NCI-H446 (cell line): ENCODE results near the gene FEM1C.

ENCODE experiments used
- DNase-seq, 2 experiments: peaks; one replicate each; lab custom pipeline; 2025; lab: John Stamatoyannopoulos, UW

FEM1C gene, protein sequence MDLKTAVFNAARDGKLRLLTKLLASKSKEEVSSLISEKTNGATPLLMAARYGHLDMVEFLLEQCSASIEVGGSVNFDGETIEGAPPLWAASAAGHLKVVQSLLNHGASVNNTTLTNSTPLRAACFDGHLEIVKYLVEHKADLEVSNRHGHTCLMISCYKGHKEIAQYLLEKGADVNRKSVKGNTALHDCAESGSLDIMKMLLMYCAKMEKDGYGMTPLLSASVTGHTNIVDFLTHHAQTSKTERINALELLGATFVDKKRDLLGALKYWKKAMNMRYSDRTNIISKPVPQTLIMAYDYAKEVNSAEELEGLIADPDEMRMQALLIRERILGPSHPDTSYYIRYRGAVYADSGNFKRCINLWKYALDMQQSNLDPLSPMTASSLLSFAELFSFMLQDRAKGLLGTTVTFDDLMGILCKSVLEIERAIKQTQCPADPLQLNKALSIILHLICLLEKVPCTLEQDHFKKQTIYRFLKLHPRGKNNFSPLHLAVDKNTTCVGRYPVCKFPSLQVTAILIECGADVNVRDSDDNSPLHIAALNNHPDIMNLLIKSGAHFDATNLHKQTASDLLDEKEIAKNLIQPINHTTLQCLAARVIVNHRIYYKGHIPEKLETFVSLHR

DNA sequence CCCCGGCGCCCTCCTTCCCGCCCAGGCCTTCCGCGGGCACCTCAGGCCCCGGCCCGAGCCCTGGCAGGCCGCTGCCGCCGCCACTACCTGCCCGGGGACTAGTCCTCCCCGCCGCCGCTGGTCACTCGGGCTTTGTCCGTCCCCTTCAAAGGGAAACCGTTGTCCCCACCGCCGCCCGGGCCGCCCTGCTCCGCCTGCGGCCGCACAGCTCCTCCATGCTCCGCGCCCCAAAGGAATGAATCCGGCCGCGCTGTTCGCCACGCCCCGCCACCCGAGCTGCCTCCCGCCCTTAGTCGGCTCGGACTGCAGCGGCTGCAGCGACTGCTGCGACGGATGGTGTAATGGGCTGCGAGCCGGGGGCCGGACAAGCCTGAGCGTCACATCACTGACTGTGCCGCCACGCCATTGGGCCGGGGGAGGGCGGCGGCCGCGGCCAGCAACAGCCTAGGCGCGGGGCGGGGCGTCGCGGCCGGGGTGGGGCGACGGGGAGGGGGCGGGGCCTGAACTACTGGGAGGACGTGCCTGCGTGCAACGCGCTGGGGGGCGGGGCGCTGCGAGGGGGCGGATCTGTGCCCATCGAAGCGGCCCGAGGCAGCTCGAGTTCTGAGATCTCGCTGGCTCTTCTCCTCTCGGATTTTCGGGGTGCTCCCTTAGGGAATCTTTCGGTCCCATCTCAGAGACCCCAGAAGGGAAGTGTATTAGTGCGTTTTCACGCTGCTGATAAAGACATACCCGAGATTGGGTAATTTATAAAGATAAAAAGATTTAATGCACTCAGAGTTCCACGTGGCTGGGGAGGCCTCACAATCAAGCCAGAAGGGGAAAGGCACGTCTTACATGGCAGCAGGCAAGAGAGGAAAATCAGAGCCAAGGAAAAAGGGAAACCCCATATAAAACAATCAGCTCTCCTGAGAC is at the start of gene FEM1C:
FEM1C (minus strand) TSS at position 340 of the 915 bp plus-strand sequence. CDS start 1,282 bp downstream, outside the sequence.
- peak; percentile 86 to 97 for DNase-seq

DNA sequence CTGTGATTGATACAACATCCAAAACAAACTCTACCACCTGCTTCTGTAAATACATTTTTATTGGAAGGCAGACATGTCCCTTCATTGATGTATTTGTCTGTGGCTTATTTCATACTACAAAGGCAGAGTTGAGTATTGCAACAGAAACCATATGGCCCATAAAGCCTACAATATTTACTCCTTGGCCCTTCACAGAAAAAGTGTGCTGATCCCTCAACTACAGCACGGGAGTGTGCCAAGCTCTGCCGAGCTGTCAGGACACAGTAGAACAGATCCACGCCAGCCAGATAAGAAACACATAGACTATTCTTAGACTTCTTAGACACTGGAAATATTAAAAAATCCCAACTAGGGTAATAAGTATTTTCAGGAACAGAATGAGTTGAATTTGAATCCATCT is 44.5 kb upstream of the FEM1C start:
- peak; percentile 47 to 69 for DNase-seq

DNA sequence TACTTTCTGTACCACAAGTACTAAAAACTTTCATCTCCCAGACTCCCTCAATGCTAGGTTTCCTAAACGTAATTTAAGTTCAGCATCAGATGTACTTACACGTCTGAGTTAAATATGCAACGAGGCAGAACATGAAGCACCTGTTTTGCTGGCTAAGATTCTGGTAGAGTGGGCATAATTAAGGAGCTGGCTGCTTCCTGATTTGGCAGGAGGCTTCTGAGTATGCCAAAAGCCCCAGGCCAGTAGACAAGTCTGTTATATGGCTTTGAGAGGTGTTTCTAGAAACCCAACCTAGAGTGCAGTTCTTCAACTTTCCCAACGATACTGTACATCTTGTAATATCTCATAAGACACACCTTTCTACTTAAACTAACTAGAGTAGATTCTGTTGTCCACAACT is 44.1 kb upstream of the FEM1C start:
- peak in 1 of 2 experiments; percentile 63 for DNase-seq

DNA sequence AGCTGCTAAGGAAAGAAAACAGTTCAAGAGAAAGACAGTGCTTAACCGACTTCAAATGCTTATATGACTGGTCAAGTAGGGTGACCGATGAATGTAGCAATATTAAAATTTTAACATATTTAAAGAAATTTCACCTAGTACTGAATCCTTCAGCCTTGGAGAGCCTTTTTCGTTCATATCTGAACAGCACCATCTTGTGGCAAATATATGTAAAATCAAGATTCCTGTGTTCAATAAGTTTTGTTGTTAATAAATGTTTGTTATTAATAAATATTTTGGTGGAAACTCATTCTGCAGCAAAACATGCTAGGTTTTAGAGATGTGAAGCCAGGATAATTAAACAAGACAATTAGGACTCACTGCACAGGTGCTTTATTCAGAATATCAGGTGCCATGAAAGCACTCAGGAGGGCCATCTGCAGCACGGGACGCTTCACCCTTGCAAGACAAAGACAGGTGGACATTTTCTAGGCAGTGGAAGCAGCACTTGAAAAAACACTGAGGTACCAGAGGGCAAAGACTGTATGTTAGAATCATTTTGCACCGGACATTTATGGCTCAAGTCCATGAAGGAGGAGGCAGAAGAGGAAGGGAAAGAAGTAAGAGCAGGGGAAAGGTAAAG is 42.1 kb upstream of the FEM1C start:
- peak in 1 of 2 experiments; percentile 48 for DNase-seq

DNA sequence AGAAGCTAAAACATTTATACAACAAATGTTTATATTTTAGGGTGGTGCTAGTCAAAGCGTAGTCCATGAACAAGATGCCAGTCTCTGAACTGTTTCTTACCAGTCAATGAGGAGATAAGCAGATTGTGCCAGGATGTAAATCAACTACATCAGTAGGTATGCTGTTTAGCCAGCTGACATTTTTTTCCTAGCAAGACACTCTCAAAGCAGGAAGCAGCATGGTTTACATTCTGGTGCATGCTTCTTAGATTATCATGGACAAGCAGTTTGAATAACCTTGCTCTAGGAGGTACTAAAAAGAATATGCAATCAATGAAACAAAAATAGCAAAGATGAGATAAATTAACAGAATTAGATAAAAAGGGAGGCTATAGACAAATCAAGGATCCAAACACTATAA is 40.7 kb upstream of the FEM1C start:
- DNase-seq, result no peak

DNA sequence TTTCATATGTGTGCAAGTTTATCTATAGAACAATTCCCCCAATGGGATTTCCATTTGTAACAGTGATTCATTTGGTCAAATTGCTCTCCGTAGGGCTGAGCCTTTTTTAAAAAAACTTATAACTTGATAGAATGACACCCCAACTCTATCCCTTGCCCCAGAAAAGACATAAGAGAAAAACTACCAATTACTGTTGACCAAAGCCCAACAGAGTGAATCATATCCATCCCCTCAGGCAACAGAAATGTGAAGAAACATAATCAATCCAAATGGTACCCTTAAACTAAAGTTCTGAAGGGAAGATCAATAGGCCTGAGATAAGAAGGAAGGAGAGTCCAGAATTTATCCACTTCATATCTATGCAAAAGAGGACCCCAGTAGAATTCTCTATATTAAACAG is 39.9 kb upstream of the FEM1C start:
- DNase-seq, result no peak

DNA sequence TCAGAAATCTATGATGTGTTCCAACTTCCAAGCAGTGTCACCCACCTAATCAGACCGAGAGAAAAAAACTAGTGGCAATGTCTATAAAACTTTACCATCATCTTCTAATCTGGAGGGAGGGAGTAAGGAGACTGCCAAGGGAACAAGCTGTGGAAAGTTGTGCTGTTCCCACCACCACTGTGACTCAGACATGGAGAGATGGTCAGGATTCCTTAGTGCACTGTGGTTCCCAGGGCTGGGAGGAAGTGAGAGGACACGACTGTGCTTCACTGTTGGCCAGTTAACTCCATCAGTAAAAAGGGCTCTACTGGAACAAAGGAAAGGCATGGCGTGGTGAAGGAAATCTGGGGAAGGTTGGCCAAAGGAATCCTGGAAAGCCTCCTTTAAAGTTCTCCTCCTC is 38.9 kb upstream of the FEM1C start:
- no peak for DNase-seq

DNA sequence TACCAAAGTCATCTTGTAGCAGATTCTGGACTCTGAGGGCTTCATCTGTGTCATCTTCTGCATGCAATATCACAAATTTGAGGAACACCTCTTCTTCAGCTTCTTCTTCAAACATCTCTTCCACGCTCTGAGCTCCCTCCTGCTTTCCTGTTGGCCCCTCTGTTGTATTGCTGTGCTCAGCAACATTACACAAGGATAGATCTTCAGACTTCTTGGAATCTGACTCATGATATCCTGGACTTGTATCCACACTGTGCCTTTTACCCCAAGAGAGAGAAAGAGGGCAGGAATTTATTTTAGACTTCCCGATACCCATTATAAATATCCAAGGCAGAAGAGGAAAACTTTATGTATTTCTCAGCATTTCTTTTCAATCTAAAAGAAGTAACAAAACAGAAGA is 36.4 kb upstream of the FEM1C start:
- DNase-seq, result no peak

DNA sequence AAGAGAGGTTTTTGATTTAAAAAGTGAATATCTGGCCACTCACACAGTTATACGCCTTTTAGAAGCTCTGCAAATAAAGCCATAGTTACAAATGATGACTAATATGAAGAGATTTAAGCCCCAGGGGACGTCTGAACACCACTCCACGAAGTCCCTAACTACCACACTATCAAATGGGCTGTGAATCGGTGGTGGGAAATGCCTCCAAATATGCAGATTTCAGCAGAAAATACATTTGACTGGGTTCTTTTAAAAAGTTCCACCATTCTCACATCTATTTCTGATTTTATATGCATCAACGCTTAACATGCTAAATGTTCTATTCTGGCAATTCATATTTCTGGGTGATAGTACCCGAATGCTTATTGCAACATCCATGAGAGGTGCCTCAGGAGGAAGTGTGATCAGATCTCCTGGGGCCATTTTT is 35.2 kb upstream of the FEM1C start:
- DNase-seq, result no peak

DNA sequence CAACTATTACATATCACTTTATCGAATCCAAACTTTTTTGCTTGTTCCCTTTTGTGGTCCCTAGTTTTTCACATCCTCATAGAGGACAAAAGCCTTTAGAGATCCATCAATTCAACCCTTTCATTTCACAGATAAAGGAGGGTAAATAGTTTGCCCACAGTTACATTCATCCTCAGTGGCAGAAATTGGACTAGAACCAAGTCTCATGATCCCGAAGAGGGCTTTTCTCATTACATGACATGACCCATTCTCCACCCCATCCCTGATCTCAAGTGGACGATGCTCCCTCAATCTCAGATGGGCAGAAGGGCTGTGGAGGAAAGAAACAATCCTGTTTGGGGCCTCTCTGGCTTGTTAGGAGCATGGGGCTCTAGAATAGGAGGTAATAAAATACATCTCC is 34.6 kb upstream of the FEM1C start:
- no peak for DNase-seq

DNA sequence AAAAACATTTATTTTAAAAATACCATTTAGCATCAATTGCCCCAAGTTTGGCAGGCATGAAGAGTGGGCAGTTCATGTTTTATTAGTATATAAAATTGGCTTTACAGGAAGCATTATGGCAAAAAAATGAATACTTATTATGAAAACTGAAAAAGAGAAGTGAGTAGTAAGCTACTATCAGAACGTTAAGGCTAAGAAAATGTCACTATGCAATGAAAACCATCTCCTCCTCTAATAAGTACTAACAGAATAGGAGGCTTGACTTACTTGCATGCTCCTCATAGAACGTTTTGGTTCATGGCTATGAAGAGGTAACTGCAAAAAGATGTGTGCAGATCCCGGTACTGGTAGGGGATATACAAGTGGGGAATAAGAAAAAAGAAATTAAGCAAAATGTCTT is 34.1 kb upstream of the FEM1C start:
- no peak for DNase-seq

DNA sequence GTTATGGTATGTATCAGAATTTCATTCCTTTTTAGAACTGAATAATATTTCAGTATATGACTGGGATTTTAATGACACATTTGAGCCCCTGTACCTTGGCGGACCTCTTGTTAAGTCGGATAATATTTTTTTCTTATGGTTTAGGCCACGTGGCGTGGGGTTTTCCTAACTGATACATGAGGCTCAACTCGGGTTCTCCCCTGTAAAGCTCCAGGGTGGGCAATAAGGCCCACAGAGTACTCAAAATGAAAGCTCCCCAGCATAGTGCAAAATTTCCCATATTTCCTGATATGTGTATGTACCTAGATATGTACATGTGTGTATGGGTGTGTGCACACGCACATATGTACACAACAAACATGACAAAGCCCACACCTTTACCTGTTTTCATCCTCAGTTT is 33.2 kb upstream of the FEM1C start:
- no peak for DNase-seq

DNA sequence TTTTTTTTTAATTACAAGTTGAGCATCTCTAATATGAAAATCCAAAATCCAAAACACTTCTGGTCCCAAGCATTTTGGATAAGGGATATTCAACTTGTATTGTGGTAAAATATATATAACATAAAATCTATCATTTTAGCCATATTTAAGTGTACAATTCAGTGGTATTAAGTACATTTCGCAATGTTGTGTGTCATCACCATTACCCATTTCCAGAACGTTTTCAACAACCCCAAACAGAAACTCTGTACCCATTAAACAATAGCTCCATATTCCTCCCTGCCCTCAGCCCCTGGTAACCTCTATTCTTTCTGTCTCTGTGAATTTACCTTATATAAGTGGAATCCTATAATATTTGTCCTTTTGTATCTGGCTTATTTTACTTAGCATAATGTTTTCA is 32.8 kb upstream of the FEM1C start:
- no peak for DNase-seq

DNA sequence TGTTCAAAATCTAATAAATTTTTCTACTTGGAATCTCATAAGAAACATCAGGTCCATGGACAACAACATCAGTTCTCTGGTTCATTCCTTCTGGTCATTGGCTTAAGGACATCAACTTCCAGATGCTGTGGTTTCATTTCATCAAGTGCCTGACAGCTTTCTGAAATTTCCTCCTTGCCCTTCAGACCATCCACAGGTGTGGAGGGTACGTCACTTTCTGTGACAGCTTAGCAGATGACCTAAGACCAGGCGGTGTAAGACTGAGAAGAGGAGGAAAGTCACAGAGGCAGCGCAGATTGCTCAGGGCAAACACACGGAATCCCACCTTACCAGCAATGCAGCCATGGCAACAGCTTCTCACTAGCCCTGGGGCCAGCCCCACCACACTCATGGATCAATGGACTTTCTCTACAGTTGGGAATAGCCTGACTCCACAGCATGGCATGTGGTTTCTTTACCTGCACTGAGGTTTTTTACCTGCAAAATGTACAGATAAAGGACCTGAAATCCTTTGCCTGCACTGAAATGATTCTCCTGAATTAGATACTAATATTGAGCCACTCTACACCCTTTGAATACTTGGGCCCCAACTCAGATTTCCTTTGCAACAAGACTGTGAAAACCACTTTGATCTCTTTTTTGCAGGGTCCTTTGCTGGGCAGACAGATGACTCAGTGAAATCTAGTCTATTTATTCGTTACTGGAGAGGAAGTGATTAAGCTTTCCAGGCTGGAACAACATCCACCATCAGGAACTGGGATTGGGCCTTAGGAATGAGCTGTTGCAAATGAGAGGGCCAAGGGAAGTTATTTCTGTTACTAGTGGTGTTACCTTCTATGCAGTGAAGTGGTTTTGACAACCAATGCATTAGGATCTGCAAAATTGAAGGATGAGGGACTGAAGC is 30.8 kb upstream of the FEM1C start:
- DNase-seq, result no peak

DNA sequence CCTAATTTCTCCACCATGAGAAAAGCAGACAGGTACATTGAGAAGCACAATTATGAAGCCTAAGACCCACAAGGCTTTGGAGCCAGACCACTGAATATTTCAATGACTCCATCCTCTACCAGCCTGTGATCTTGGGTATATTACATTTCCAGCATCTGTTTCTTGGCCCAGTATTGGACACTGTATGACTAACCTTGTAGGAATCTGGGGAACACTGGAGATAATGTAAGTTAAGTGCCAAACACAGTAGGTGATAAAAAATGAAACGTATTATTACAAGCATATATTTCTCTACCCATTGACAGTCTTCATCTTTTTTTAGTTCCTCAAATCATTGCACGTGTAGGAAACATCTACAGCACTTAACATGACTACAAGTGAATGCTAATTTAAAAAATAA is 28.6 kb upstream of the FEM1C start:
- peak in 1 of 2 experiments; percentile 22 for DNase-seq

DNA sequence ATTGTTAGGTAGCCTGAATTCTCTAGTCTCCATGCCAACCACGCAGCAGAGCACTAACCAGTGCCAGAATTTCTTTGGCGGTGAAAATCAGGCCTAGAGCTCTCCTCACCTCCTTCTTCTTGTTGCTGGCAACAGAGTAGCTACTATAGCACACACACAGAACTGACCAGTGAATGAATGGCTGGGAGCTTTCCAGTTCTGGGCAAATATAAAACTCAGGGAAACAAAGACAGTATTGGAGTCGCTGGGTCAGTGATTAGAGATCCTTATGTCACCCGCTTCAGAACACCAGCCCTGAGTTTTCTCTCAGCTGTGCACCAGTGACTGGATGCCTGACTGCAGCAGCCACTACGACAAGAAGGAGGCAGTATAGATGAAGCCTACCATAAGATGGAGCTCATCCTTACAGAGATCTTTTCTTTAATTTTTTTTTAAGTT is 26.9 kb upstream of the FEM1C start:
- DNase-seq, result peak; percentile 37 to 62

DNA sequence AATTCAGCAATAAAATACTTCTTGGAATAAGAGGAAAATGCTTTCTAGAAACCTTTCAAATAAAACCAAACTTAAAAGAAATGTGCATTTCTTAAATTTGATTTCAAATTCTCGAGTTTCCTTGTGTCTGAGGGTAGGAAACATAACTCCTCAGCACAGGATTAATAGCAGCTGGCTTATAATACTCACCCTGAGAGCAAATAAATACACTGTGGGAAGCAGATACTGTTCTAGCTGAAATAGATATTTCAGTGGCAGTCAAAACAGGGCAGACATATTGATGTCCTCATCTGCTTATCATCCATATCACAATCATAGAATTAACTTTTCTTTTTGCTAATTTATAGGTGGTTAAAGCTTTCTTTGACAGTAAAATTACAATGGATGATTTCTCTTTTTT is 24.1 kb upstream of the FEM1C start:
- no peak for DNase-seq

DNA sequence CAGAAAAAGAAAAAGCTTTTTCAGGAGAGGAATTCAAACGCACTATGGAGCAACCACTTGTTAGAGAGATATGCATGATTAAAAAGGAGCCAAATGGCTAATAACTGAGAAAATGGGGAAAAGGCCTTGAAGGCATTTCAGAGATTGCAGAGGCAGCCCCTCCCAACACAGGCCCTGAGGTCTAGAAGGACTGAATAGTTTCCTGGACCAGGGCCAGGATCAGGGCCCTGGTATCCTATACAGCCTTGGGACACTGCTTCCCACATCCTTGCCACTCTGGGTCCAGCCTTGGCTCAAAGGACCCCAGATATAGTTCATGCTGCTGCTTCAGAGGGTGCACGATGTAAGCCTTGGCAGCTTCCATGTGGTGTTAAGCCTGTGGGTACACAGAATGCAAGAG is 20.7 kb upstream of the FEM1C start:
- peak in 1 of 2 experiments; percentile 11 for DNase-seq

DNA sequence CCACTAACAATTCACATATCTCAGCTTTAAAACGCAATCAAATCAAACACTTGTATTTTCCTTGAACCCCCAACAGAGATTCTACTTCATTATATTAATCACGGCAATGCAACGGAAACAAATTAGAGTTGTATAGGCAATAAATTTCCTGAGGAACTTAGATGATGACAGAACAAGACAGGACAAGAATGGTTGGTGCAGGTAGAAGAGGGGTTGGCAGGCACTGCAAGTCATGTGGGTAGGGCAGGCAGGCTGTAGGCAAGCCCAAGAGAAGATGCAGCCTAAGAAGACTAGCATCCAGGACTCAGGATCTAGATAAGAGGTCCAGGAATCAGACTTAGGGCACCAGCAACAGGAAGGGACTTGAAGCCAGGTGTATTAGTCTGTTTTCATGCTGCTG is 16.6 kb upstream of the FEM1C start:
- no peak for DNase-seq

DNA sequence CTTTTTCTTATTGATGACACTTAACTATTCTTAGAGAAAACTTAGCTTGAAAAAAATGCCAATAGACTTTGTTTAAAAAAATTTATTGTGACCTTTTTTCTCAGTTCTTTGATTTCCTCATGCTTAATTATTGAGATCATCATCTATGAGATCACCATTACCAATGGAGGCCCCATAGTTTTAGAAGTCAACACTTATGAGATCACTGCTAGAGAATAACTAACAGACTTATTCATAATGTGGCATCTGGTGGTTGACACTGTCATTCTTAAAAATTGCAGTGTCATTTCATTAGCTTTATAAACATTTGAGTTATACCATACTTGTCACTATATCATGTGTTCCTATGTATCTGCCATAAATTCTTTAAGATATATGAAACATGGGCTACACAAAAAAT is 14.9 kb upstream of the FEM1C start:
- DNase-seq, result no peak

DNA sequence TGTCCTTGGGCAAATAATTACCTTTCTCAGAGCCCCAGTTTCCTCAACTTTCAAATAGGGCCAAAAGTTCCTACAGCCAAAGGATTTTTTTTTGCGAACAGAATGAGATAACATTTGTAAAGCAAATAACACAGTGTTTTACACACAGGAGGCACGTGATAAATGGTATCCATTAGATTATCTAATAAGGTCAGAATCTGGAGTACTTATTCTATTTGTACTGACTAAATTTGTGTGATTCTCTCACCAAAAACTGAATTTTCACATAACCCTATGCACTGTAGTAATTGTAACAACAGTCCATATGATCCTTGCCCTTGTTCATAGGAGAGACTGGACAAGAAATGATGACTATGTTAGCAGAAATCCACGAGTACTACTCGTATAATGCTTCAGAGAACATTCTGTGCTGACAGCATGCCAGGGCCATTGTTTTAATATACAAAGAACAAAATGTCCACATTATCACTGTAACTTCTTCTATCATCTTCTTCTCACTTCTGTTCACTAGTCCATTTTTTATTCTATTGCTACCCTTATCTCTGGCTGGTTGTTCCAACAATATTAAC is 13.9 kb upstream of the FEM1C start:
- no peak for DNase-seq
